HEK293T (cell line): Measurements from ENCODE around the gene NUCB1.

Experiments used
- BHLHE40 ChIP-seq: fragments of 450-650 bp; IDR thresholded peaks from 2 replicates; pipeline ENCODE4 v1.6.1; 2016; ENCODE audit warnings: mild to moderate bottlenecking, moderate library complexity, borderline replicate concordance
- CTBP1 ChIP-seq: fragments of 450-650 bp; IDR thresholded peaks from 2 replicates; pipeline ENCODE4 v1.6.1; 2016; ENCODE audit warnings: borderline replicate concordance
- ELF4 ChIP-seq: fragments of 450-650 bp; IDR thresholded peaks from 2 replicates; pipeline ENCODE4 v1.6.1; 2017; ENCODE audit warnings: antibody characterized with exemption
- FOXA1 ChIP-seq: fragments of 450-650 bp; IDR thresholded peaks from 2 replicates; pipeline ENCODE4 v1.6.1; 2016; ENCODE audit warnings: mild to moderate bottlenecking
- FOXK2 ChIP-seq: fragments of 450-650 bp; IDR thresholded peaks from 2 replicates; pipeline ENCODE4 v1.6.1; 2016; ENCODE audit warnings: mild to moderate bottlenecking
- FOXM1 ChIP-seq: fragments of 450-650 bp; IDR thresholded peaks from 2 replicates; pipeline ENCODE4 v1.6.1; 2017; ENCODE audit warnings: mild to moderate bottlenecking, borderline replicate concordance
- HDGF ChIP-seq: fragments of 450-650 bp; IDR thresholded peaks from 2 replicates; pipeline ENCODE4 v1.6.1; 2017; ENCODE audit warnings: antibody characterized with exemption, borderline replicate concordance
- L3MBTL2 ChIP-seq: fragments of 450-650 bp; conservative IDR thresholded peaks from 2 replicates; pipeline ENCODE4 v1.6.1; 2016; ENCODE audit warnings: mild to moderate bottlenecking
- SP1 ChIP-seq: fragments of 450-650 bp; IDR thresholded peaks from 2 replicates; pipeline ENCODE4 v1.6.1; 2017
- SUZ12 ChIP-seq: fragments of 450-650 bp; IDR thresholded peaks from 2 replicates; pipeline ENCODE4 v1.6.1; 2016; ENCODE audit warnings: mild to moderate bottlenecking
- ZNF384 ChIP-seq: fragments of 450-650 bp; IDR thresholded peaks from 2 replicates; pipeline ENCODE4 v1.6.1; 2016
- TF ChIP-seq, protein P1 (sequence below): fragments of 450-650 bp; IDR thresholded peaks from 2 replicates; pipeline ENCODE4 v1.6.1; 2016

DNA sequence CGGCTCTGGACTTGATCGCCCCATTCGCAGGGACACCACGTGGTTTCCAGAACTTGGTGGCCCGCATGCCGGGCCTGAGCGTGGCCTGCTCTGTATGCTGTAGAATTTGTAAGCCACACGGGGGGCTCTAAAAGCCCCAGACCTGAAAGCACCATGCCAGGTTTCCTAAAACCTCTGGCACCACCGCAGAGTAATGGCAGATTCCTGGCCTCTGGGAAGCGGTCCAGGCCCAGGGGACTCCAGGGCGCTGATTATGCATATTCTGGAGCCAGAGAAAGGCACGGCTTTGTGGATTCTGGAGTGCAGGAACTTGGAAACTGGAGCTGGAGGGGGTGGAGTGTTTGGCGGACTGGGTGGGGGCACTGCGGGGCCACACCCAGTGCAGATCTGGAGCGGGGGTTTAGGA lies 68.7 kb downstream of the NUCB1 start:
- no peak for TF ChIP-seq SUZ12
- TF ChIP-seq L3MBTL2, result no peak
- TF ChIP-seq FOXM1, result no peak
- TF ChIP-seq FOXK2, result no peak
- TF ChIP-seq CTBP1, result no peak
- TF ChIP-seq FOXA1, result no peak
- no peak for TF ChIP-seq SP1
- no peak for TF ChIP-seq HDGF
- TF ChIP-seq, protein P1, sequence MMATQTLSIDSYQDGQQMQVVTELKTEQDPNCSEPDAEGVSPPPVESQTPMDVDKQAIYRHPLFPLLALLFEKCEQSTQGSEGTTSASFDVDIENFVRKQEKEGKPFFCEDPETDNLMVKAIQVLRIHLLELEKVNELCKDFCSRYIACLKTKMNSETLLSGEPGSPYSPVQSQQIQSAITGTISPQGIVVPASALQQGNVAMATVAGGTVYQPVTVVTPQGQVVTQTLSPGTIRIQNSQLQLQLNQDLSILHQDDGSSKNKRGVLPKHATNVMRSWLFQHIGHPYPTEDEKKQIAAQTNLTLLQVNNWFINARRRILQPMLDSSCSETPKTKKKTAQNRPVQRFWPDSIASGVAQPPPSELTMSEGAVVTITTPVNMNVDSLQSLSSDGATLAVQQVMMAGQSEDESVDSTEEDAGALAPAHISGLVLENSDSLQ, result no peak
- TF ChIP-seq ZNF384, result no peak
- no peak for TF ChIP-seq BHLHE40
- TF ChIP-seq ELF4, result no peak
